HG02642 (cell line): ENCODE data around the gene KCNMB2.
A peak's percentile ranks its signal among the peaks of the same experiment; 100 is the strongest.

Experiments
- ATAC-seq: cut with Tn5 transposase; IDR thresholded peaks from one replicate; pipeline ENCODE4 v1.9.1; 2021; ENCODE audit warnings: mild to moderate bottlenecking; ENCODE audit not compliant: unreplicated experiment, poor library complexity

KCNMB2 gene

DNA sequence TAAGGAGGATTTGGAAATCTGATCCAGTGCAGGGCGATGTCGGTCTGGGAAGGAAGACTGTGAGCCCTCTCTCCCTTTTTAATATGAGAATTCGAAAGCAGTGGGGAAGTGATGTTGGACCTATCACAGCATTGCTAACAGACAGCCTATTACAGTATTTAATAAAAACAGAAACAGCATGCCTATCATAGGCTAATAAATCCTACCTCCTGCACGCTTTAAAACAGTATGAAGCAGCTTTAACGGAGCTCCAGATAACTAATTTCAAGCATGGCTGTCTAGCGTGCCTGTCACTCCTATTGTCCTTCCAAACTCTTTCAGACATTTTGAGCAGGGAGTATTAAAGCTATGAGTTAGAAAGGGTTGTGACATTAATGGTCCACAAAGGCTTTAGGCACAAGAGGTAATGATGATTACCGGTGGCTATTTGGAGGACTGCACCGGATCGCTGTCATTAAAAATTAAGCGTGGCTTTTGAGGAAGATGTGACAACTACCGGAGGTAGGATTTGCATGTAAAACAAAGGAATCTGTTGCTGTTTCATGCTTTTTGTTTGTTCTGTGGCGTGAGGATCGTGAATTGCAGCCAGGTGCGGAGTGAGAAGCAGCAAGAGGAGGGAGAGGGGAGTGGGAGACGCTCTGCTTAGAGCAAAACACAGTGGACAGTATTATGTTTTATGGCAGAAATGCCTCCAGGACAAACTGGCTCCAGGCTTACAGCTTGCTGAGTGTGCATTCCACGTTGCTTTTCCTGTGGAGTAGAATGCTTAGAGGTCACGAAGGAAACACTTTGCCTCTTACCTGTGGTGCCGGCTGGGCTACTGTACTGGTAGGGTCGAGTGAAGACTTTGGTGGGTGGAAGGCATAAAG is at the start of gene KCNMB2:
Gene KCNMB2, plus strand, starts transcription at position 226 of the 869 bp plus-strand sequence.
- peak; percentile 48 for ATAC-seq

- no peak for ATAC-seq
Measured at GRCh38 chr3:178486903-178487302, 49.3 kb upstream of the KCNMB2 start.

DNA sequence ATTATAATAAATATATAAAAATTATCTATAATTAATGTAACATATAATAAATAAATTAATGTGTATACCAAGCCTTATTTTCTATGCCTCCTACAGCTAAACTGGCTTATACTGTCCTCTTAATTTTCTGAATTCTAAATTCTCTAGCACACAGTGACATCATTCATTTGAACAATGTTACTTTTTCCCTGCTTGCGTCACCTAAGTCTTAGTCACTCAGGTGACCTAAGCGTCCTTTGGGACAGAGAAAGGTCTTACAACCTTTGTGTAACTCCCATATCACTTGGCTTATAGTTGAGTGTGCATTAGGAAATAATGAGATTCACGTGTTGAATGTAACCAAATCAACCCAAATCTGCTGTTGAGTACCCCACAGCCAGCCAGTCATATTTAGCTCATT is 48.5 kb upstream of the KCNMB2 start:
- no peak for ATAC-seq

DNA sequence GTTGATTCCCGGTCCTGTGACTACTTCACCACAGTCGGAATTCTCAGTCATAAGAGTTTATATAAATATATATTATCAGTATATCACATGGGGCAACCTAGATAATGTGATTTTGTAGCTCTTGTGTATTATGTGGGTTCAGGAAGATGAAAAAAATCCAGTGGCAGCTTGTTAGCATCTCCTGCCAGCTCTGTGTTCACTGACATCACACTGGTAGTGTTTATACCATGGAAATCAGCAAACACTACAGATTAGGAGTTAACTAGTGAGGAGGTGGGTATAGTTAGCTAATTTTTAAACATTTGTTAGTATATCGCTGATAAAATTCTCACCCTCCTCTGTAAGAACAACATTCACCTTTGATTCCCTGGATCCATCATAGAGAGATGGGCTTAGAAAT is 44.5 kb upstream of the KCNMB2 start:
- no peak for ATAC-seq

GRCh38 chr3:178492491-178492890 is 43.7 kb upstream of the KCNMB2 start:
- ATAC-seq, result no peak

DNA sequence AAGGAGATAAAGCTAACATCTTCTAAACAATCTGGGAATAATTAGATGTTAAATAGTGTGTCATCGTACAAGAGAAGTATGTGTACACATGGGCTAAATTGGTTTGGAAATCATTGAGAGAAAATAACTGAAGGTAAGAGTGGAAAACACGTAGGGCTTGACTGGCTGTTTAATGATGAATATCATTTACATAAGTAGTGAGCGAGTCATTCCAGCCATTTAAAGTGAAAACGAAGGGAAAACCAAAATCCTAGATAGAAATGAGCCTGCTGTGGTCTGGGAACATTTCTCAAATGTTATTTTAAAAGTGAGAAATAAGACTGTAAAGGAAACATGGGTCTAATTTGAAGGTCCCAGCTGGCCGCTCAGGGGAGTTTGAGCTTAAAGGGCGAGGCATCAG is 41.9 kb upstream of the KCNMB2 start:
- ATAC-seq, result no peak

- no peak for ATAC-seq
Measured at GRCh38 chr3:178496911-178497310, 39.3 kb upstream of the KCNMB2 start.

GRCh38 chr3:178498871-178499270 is 37.4 kb upstream of the KCNMB2 start:
- no peak for ATAC-seq

GRCh38 chr3:178500631-178501030 is 35.6 kb upstream of the KCNMB2 start:
- no peak for ATAC-seq

DNA sequence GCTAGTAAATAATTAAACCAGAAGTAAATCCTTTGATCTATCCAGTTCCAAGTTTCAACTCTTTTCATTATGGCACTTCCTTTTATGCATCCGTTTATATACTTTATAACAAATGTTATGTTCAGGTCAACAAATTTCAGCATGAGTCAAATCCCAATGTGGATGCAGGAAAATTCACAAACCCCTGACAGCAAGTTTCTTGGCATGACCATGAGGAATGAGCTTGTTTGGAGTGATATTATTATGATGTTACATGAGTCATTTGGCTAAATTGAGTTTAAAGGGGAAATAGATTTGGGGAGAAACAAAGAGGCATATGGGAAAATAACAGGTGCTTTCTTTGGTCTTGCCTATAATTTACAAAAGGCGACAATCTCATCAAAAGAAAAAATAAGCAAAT is 32.1 kb upstream of the KCNMB2 start:
- no peak for ATAC-seq

- ATAC-seq, result no peak
Measured at GRCh38 chr3:178505832-178506231, 30.4 kb upstream of the KCNMB2 start.

DNA sequence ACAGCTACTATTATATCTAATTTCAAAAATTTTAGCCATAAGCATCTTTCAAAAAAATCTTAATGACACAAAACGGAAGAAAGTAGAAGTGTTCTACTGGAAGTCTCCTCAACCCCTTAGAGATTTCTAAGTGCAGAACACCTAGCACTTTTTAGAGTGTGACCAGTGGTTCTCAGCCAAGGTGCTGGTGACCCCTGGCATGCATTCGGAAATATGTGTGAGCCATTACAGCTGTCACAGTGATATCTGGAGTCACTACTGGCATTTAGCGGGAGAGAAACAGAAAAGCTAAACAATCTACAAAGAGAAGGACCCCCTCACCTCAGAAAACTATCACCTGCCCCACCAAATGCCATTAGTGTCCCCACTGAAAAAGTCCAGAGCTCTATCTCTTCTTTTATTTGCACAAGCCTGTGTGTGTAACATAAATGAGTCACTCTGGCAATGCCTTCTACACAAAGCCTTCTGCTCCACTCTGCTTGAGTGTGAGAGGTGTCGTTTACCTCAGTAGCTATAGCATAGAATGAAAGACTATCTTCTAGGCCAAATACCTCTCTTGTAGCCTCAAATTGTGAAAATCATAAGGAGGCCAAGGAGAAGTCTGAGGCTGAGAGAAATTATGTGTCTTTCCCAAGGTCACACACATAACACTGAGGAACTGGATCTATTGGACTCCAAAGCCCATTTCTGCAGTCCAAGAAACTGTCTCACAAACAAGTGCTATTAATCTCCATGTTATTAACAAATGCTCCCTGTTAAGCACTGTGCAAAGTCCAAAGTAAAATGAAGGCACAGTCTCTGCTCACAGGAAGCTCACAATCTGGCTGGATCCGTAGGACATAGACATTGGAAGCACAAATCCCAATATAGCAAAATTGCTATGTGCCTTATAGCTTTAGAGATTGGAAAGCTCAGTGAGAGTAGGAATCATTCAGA is 28.5 kb upstream of the KCNMB2 start:
- no peak for ATAC-seq

- no peak for ATAC-seq
Measured at GRCh38 chr3:178508443-178508825, 27.8 kb upstream of the KCNMB2 start.

DNA sequence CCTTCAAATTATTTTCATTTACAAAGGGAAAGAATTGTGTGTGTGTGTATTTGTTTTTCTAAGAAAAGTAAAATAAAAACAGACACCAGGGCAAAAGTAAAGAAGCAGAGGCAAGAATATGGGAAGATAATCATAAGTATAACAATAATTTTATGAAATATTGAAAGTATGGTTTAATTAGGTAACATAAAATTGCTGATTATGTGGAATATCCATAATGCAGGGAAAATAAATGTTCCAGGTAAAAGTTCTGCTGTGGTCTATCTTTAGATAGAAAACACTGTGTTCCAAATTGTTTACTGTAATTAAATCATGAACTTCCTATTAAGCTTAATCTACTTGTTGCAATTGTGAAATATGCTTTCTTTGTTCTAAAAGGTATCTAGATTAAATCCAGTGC is 25.7 kb upstream of the KCNMB2 start:
- ATAC-seq, result no peak

DNA sequence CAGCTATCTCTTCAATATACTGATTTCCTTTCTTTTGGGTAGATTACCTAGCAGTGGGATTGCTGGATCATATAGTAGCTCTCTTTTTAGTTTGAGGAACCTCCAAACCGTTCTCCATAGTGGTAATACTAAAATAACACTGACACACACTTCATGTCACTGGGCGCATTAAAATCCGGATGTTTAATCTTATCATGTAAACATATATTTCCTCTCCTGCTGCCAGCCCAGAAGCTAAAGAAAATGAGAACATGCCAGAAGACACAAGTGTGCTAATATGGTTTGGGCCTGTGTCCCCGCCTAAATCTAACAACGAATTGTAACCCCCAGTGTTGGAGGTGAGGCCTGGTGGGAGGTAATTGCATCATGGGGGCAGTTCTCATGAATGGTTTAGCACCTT is 23.6 kb upstream of the KCNMB2 start:
- no peak for ATAC-seq

- ATAC-seq, result peak; percentile 23
Measured at GRCh38 chr3:178513546-178514380, 22.5 kb upstream of the KCNMB2 start.

- ATAC-seq, result no peak
Measured at GRCh38 chr3:178514401-178514800, 21.8 kb upstream of the KCNMB2 start.

GRCh38 chr3:178515076-178515744 is 21.0 kb upstream of the KCNMB2 start:
- ATAC-seq, result peak; percentile 37

DNA sequence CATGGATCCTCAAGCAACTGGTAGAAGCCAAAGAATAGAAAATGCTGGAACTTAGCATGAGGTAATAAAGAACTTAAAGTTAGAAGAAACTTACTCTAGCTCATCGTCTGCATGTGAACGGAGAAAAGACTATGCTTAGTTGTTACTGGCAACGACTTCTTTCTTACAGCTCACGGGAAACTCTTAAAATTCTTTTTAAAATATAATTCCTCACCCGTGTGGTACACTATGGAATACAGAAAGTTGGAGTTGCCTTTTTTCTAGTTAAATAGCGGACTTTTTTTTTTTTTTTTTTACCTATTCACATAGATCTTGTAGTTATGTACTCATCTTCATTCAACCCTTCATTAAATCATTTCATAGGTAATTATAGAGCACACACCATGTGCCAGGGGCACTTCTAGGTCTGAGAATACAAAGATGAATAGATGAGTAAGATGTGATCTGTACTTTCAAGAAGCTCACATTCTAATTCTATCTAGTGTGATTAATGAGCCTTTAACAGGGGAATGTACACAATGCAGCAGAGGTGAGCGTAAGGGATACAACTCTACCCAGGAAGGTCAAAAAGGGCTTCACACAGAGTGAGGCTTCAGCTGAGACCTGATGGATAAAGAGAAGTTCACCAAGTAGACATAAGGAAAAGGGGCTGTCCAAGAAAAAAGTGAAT is 18.4 kb upstream of the KCNMB2 start:
- no peak for ATAC-seq
